HG02970 (cell line): Measurements from ENCODE around the gene AKAP11.
"Not testable (repeated sequence)": the region's sequence is repeated elsewhere in the genome, so short reads cannot be mapped to it uniquely, and the experiment has no call there.

Experiments used
- ATAC-seq: cut with Tn5 transposase; IDR thresholded peaks from one replicate; pipeline ENCODE4 v1.9.1; 2021; ENCODE audit warnings: mild to moderate bottlenecking, moderate library complexity, moderate number of reproducible peaks; ENCODE audit not compliant: unreplicated experiment, low FRiP score

AKAP11 gene, protein sequence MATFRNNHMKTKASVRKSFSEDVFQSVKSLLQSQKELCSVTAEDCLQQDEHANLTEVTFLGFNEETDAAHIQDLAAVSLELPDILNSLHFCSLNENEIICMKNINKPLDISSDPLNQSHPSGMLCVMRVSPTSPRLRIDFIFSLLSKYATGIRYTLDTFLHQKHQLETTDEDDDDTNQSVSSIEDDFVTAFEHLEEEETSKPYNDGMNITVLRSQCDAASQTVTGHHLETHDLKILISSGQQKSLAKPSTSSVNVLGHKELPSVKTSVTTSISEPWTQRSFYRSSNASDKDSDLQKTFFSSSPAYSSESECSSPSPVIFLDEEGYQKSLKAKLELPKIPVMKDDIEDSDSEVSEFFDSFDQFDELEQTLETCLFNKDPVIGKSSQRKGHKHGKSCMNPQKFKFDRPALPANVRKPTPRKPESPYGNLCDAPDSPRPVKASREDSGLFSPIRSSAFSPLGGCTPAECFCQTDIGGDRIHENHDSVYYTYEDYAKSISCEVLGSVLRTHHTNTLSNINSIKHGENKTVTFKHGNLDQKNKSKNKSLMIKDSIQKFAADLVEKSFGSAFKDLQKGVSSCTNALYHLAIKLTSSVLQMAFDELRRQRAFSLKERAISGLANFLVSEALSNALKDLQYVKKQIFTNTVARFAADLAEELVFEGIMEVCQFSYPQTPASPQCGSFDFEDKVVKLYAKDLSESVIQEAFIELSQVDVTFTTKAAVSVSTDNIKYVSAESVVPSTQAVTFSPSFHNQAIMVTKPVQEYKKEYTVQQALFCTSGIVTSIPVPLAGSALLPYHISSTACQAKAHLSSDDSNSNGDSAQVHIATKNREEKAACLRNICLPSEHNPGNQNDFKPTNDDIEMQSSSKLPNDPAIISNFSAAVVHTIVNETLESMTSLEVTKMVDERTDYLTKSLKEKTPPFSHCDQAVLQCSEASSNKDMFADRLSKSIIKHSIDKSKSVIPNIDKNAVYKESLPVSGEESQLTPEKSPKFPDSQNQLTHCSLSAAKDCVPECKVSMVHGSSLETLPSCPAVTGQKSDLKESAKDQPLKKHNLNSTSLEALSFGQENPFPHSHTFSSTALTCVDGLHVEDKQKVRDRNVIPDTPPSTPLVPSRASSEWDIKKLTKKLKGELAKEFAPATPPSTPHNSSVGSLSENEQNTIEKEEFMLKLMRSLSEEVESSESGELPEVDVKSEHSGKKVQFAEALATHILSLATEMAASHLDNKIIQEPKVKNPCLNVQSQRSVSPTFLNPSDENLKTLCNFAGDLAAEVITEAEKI (N-terminal part only)

DNA sequence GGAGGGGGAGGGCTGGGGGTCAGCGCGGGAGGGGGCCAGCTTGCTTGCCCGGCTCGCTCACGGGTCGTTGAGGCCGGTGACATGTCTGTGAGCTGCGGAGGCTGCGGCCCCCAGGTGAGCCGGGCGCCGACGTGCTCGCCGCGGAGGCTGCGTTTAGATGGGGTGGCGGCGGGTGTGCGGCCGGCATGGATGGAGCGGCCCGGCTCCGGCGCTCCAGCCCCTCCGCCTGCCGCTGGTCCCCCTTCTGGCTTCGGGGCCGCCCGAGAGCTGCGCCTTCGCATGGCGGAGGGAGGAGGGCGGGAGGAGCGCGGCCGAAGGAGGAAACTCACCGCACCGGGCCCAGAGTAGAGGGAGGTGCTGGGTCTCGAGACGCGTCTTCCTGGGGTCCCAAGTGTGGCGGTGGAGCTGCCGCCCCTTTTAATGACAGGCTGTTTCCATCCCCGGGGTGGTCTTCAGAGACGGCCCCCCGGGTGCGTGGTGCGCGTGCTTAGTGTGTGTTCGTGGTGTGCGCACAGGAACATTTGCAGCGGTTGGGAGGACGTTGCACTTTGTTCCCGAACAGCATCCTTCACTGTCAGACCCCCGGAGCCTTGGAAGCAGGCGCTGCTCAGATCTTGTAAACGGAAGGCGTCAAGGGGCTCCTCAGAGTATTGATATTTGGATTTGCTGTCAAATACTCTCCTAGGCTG, at the start of gene AKAP11:
Gene AKAP11 (plus strand): TSS at position 38 of the 689 bp plus-strand sequence. CDS start 14,197 bp downstream, outside the sequence.
- ATAC-seq, result peak; percentile 21

DNA sequence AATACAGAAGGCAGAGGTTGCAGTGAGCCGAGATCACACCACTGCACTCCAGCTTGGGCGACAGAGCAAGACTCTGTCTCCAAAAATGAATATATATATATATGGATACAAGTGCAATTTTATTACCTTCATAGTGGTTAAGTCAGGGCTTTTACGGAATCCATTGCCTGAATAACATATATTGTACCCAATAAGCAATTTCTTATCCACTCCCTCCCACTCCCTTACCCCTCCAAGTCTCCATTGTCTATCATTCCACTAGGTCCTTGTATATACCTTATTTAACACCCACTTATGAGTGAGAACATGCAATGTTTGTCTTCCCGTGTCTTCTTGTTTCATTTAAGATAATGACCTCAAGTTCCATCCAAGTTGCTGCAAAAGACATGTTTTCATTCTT, 48.3 kb upstream of the AKAP11 start:
- no peak for ATAC-seq

DNA sequence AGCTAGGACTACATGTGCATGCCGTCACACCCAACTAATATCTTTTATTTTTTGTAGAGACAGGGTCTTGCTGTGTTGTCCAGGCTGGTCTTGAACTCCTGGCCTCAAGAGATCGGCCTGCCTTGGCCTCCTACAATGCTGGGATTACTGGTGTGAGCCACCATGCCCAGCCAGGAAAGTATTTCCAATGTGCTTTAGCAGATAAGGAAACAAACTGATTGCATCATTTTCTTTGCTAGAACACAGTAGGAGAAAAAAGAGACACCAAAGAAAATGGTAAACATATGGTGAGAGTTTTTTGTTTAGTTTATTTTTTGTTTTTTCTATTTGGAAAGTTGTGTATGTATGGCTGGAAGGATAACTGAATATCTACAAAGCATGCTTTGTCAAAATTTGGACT, 46.9 kb upstream of the AKAP11 start:
- ATAC-seq, result no peak

DNA sequence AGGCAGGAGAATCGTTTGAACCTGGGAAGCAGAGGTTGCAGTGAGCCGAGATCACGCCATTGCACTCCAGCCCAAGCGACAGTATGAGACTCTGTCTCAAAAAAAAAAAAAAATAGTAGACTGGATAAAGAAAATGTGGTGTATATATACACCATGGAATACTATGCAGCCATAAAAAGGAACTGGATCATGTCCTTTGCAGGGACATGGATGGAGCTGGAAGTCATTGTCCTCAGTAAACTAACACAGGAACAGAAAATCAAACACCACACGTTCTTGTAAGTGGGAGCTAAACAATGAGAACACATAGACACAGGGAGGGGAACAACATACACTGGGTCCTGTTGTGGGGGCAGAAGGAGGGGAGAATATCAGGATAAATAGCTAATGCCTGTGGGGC, 45.2 kb upstream of the AKAP11 start:
- ATAC-seq, result not testable (repeated sequence)

DNA sequence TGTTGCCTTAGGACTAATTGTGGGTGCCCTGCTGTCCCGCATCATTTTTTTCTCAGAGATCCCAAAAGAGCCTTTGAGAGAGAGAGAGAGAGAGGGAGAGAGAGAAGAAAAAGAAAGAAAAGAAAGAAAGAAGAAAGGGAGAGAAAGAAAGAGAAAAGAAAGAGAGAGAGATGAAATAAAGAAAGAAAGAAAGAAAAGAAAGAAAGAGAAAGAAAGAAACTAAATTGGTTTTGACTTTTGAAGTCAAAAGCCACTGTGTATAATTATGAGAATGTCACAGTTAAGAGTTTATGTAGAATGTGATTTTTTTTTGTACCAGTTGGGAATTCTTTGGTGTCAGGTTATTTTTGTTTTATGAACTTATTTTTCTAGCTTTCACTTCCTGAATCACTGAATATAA, 43.4 kb upstream of the AKAP11 start:
- ATAC-seq, result no peak

DNA sequence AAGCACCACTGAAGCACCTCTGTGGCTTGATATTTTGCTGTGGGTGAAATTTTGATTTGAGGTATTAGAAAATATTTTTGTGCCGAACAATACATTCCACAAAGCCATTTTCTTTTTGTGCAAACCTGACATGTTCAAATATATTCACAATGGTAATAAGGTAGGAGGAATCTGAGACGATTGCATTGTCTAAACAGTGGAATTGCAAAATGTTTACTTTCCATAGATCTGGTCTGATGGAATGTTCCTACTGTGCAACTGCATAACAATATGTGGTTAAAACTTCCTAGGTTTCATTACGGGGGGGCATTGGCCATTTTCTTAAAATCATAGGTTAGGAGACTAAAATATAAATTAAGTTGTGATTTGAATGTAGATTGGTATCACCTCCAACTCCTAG, 42.7 kb upstream of the AKAP11 start:
- ATAC-seq, result no peak

DNA sequence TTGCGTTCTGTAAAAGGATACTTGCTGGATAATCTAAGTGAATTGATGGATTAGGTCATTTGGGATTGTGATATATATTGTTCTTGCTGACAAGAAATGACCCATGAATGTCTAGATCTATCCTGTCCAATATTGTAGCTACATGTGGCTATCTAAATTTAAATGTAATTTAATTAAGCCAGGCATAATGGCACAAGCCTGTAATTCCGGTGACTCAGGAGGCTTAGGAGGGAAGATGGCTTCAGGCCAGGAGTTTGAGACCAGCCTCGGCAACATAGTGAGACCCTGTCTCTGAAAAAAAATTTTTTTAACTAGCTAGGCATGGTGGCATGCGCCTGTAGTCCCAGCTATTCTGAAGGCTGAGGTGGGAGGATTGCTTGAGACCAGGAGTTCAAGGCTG, 39.3 kb upstream of the AKAP11 start:
- no peak for ATAC-seq

DNA sequence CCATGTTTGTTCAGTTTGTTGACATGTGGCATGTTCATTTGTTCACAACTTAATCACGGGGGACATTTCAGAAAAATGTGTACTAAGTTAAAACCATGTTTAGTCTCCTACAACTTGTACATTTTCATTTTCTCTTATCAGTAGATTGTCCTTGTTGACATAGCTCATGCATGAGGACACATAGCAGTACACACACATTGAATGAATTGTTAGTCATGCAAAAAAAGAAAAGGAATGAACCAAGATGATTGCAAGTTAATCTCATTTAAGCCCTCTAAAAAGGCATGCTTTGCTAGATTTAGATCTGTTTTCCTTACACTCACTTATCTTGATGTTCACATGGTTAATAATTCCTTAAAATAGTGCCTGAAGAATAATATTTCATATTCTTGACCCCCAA, 38.2 kb upstream of the AKAP11 start:
- no peak for ATAC-seq

DNA sequence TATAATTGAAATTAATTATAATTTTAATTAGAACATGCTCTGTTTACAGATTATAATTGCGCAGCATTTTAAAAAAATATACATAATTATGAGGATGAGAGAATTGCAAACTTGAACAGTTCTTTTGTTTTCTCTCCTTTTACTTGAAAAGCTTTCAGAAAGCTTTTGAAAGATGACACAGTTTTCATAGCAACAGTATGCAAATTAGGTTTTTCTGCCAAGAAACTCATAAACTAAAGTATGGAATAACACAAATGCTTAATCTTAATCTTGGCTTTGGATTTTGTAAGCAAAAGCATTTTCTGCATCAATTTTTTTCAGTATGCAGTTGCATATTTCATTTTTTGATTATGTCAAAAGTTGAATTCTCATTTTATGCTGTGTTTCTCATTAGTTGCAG, 32.8 kb upstream of the AKAP11 start:
- no peak for ATAC-seq

DNA sequence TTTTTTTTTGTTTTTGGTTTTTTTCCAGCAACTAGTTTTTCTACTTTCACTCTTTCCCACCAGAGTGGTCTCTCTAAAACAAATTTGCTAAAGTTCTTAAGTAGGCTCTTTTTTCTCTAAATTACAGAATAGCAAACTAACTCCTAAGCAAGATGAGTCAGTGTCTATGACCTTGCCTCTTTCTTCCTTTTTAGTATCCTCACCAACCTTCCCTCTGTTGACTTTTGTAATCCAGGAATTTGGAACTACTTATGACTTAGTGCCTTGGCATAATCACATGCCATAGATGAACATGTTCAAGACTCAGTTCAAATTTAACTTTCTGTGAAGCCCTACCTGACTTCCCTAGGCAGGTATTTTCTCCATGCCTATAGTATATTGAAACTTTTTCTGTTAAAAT, 32.3 kb upstream of the AKAP11 start:
- ATAC-seq, result no peak

DNA sequence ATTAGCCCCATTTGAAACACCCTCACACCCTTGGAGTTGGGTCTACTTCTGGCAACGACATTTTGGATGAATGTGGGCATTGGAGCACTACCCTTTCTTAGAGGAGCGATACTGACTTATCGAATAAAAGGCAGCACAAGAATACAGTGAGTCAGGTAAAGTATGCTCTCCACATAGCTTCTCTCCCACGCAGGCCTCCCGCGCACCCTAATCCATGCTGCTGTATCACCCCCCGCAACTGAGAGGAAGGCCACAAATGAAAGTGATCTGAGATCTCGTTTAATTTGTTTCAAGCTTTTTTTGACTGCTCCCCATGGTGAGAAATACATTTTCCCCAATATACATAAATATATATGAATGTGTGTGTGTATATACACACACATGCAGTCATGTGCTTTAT, 25.4 kb upstream of the AKAP11 start:
- ATAC-seq, result no peak

DNA sequence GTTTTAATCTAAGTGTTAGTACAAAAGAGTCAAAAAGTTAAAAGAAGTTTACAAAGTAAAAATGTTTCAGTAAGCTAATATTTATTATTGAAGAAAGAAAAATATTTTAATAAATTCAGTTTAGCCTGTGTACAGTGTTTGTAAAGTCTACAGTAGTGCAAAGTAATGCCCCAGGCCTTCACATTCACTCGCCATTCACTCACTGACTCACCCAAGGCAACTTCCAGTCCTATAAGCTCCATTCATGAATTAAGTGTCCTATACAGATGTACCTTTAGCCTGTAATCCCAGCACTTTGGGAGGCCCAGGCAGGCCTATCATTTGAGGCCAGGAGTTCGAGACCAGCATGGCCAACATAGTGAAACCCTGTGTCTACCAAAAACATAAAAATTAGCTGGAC, 24.1 kb upstream of the AKAP11 start:
- ATAC-seq, result no peak

DNA sequence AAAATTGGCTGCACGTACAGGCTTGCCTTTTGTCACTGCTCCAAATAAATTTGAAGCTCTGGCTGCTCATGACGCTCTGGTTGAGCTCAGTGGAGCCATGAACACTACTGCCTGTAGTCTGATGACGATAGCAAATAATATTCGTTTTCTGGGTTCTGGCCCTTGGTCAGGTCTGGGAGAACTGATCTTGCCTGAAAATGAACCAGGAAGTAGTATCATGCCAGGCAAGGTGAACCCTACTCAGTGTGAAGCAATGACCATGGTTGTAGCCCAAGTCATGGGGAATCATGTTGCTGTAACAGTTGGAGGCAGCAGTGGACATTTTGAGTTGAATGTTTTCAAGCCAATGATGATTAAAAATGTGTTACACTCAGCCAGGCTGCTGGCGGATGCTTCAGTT, 16.1 kb upstream of the AKAP11 start:
- ATAC-seq, result no peak

DNA sequence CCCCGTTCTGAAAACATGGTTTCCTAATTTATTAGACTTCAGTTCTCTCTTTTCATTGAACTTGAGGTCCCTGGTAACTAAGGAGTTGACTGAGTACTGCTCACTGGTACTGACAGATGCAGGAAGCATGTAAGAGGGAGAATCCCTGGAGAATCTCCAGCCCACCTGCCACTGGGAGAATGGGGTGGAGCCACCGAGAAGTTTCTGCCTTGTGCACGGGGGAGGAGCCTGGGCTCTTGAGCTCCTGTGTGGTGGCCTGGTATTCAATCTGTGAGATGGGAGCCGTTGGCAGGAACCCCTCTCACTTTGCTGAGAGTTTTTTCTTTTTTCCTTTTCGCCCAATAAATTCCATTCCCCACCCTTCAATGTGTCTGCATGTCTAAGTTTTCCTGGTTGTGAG, 13.2 kb upstream of the AKAP11 start:
- no peak for ATAC-seq

DNA sequence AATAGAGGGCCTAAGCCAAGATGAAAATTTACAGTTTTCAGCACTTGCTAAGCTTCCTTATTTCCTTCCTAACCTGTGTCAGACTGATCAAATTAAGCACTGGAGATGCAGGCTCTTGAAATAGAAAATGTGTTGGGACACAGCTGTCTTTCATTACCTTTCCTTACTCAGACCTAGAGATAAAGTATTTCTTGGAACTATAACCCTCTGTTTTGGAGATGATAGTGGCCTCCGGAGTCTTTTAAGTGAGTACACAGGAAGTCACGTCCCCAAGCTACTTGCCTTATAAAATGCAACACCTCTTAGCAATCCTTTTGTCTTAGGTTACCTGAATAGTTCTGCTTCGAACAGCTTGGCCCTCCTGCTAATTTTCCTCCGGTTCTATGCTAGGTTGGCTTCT, 12.4 kb upstream of the AKAP11 start:
- no peak for ATAC-seq

DNA sequence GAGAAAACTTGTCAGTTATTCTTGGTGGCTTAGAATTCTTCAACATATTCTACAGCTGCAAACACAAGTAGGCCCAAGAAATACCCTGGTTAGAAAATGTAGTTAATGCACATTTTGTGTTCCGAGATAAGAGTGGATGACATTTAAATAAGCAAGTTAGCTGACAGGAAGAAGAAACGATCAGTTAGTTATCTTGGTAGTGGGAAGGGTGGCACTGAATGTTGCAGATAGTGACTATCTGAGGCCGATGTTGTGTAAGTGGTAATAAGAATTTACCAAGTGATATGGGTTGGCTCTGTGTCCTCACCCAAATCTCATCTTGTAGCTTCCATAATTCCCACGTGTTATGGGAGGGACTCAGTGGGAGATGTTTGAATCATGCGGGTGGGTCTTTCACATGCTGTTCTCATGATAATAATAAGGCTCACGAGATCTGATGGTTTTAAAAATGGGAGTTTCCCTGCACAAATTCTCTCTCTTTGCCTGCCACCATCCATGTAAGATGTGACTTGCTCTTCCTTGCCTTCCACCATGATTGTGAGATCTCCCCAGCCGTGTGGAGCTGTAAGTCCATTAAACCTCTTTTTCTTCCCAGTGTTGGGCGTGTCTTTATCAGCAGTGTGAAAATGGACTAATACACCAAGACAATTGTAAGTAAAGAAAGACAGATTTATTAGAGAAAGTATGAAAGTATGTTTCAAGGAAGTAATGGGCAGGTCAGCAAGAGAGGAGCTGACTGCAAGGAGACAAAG, 10.9 kb upstream of the AKAP11 start:
- ATAC-seq, result no peak

DNA sequence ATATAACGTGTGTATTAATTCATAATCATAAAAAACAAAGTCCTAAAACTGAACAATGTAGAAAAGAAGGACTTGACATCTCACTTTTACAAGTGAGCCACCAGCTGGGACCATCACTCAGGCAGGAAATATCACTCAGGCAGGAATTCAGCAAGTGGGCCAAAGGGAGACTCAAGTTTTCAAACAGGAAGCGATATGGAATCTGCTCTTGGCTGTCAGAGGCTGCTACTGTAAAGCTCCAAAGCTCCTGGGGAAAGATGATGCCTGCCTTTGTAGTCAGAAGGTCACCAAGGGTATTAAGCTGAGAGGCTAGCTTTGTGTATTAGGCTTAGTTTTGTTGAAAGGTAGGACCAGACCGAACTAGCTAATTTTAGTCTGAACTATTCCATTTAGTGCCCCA, 5.5 kb upstream of the AKAP11 start:
- no peak for ATAC-seq

DNA sequence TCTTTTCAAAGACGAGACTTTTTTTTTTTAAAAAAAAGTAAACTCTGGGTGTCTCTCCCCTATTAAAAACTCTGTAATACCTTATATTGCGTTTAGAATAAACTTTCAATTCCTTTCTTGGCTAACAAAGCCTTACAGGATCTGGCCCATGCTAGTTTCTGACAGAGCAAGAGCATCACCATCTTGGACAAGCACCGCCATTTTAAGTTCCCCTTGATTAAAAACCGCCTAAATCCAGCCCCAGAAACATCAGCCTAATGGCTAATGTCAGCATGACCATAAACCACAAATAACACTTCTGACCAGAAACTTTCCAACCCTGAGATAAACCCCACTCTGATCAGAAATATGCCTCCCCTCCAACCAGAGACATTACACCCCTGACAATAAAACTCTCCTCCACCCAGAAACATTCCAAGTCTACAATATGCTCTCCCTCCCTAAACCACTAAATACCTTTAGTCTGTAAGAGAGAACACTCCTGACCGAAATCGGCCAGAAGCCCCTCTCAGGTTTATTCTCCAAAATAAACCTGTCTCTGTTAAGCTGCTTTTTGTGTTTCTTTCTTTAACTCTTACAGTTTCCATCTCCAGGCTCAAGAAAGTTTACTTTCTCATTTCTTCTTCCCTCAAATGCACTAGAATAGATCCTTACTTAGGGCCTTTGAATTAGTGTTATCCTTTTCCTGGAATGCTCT, 1.6 kb upstream of the AKAP11 start:
- ATAC-seq, result no peak

DNA sequence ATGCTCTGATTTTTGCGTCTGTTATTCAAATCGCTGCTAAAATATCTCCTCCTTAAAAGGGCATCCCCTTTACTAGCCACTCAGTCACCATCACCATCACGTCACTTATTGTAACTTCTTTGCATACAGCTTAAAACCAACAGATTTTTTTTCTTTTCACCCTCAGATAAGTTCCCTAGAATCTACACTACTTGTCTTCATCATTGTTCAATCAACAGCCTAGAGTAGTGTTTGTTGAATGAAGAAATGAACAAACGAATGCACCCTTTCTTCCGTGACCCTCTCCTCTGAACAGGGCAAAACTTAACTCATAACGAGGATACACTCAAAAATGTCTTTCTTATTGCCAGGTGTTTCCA, 1.1 kb upstream of the AKAP11 start:
- no peak for ATAC-seq
